Body of pancreas (tissue), 4 donors: Measurements from ENCODE around the gene RFX8. TPM values are rescaled to one million over a fixed set of nuclear protein-coding genes. Genes with fewer than 3 reads are reported as not detected.

Experiments
- ATAC-seq: fragments of 150-250 bp; one replicate; pipeline ENCODE4 v1.9.1; 2016
- DNase-seq, 4 donors: peaks; one replicate each; pipeline ENCODE4 v3.0.0-alpha.2; 2019
- H3K27ac ChIP-seq, 4 donors: fragments of 200-600 bp; sonication (generic); 1 replicate in 3 of 4; 2 replicates in 1 of 4; pipeline versions ENCODE4 v1.5.1 to v1.6.1; 2016 to 2019; ENCODE audit warnings: mild to moderate bottlenecking in 1 of 4, mixed read lengths in 1 of 4, moderate library complexity in 1 of 4
- H3K27me3 ChIP-seq, 2 donors: fragments of 200-600 bp; sonication (generic); one replicate each; pipeline ENCODE4 v1.6.0; 2016; ENCODE audit warnings: mild to moderate bottlenecking in 1 of 2
- H3K36me3 ChIP-seq, 2 donors: fragments of 200-600 bp; sonication (generic); replicated peaks in 1 of 2; 2 replicates each; pipeline ENCODE4 v1.5.1; 2016; ENCODE audit warnings: low read depth in 2 of 2; ENCODE audit not compliant: insufficient read depth in 1 of 2
- H3K4me1 ChIP-seq: fragments of 200-600 bp; sonication (generic); one replicate; pipeline ENCODE4 v1.6.0; 2016
- H3K4me3 ChIP-seq, 2 donors: fragments of 200-600 bp; sonication (generic); 1 replicate in 1 of 2; 2 replicates in 1 of 2; pipeline ENCODE4 v1.5.1; 2016 to 2019
- H3K9me3 ChIP-seq, 3 donors: fragments of 200-600 bp; sonication (generic); 1 replicate in 2 of 3; 2 replicates in 1 of 3; pipeline ENCODE4 v1.5.1; 2016
- POLR2A ChIP-seq, 3 donors: fragments of 450-650 bp; IDR thresholded peaks; one replicate each; pipeline ENCODE4 v1.6.1; 2016; ENCODE audit warnings: antibody characterized with exemption in 3 of 3, mild to moderate bottlenecking in 2 of 3
- WGBS, 2 donors: methylation state at CpG; one replicate each; pipeline ENCODE4 v1.1.5; 2017; 5-methylcytosine and 5-hydroxymethylcytosine counted together
- intact Hi-C: fragments of 100-400 bp; cut with DNase I; formaldehyde crosslinking; loops from one replicate; pipeline ENCODE4 v1.15.1; 2023
- total RNA-seq, 2 donors: library from RNA; depleted of rRNA; stranded (reverse); fragments of >200 nt; gene quantifications; one replicate each; pipeline ENCODE4 v1.1.0, GENCODE V29; 2016
- TF ChIP-seq, protein P1 (sequence below), 7 experiments: fragments of 450-650 bp in 4 of 7; fragments of 200-600 bp in 3 of 7; sonication (generic) in 3 of 7; IDR thresholded peaks; one replicate each; pipeline ENCODE4 v1.5.1; 2016 to 2019; ENCODE audit warnings: antibody characterized with exemption in 7 of 7

RFX8 gene
- total RNA-seq, 2 donors from 2014 or later: not detected

DNA sequence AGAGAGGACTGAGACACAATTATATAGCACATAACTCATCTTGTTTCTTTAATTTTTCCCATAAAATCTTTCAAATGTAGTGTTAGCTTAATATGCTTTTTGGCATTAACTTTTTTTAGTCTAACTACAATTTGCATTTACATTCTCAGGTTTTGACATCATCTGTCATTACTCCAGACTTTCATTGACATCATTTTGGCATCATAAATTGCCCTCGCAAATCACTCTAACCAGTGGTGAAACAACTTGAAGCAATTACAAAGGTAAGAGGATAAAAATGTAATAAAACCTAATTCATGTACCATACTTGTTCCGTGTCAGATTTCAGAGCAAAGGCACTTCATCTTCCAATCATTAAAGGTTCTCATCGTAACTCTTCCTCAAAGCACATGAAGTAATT lies 41.4 kb downstream of the RFX8 start:
- ATAC-seq (no peak), DNase-seq (no peak)
- intact Hi-C loops: no loop called here
- no peak for TF ChIP-seq POLR2A (IDR thresholded peaks at IDR 0.05)
- TF ChIP-seq, protein P1, sequence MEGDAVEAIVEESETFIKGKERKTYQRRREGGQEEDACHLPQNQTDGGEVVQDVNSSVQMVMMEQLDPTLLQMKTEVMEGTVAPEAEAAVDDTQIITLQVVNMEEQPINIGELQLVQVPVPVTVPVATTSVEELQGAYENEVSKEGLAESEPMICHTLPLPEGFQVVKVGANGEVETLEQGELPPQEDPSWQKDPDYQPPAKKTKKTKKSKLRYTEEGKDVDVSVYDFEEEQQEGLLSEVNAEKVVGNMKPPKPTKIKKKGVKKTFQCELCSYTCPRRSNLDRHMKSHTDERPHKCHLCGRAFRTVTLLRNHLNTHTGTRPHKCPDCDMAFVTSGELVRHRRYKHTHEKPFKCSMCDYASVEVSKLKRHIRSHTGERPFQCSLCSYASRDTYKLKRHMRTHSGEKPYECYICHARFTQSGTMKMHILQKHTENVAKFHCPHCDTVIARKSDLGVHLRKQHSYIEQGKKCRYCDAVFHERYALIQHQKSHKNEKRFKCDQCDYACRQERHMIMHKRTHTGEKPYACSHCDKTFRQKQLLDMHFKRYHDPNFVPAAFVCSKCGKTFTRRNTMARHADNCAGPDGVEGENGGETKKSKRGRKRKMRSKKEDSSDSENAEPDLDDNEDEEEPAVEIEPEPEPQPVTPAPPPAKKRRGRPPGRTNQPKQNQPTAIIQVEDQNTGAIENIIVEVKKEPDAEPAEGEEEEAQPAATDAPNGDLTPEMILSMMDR (IDR thresholded peaks at IDR 0.05): no peak
- H3K4me3 ChIP-seq: no peak overlapping the region
- H3K27me3 ChIP-seq: no peaks in the 10 kb centered on the region
- H3K27ac ChIP-seq: no peak overlapping the region
- 81 to 84% methylated on average over 3 of the region's 3 CpGs for WGBS, 2 donors
- no peaks in the 10 kb centered on the region for H3K36me3 ChIP-seq
- H3K9me3 ChIP-seq: no peaks in the 10 kb centered on the region
- no peaks in the 10 kb centered on the region for H3K4me1 ChIP-seq

DNA sequence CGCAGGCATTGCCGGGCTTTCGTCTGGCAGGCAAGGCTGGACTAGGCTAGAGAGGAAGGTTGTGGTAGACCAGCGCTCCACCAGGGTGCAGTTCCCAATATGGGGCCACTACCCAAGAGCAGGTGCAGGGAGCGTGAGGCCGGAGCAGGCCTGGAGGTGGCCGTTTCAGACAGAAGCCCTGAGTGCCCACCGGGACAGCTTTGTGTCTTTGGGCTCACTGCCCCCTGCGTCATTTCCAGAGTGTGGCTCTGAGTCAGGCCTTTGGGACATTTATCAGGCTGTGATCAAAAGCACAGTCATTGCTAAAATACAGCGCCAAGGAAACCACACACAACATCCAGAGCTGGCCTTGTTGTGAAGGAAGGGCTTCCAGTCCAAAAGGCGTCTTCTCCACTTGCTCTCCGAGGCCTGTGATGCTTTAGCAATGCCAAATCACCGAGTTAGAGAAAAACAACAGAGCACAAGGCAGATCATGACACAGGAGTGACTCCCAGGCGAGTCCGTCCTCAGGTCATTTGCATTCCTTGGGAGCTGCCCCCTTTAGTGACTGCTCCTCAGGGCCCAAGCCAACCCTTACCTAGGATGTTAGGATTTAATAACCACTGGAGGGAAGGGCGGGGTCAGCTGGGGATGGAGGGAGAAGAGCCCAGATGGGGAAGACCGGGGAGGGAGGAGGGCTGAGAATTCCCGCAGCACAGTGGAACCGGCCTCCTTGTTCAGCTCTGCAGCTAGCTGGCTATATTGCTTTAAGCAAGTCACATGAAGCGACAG lies 42.3 kb downstream of the RFX8 start:
- Histone ChIP-seq H3K36me3 (no peaks in the 10 kb centered on the region), H3K4me1 (no peaks in the 10 kb centered on the region), H3K27me3 (no peaks in the 10 kb centered on the region), H3K9me3 (no peaks in the 10 kb centered on the region), H3K4me3 (no peak overlapping the region), H3K27ac (no peak overlapping the region)
- no peak for TF ChIP-seq POLR2A (IDR thresholded peaks at IDR 0.05)
- TF ChIP-seq, protein P1 (IDR thresholded peaks at IDR 0.05): no peak
- DNase-seq (no peak), ATAC-seq (no peak)
- intact Hi-C loops: no loop called here
- WGBS, 2 donors: 82 to 85% methylated on average over 18 to 20 of the region's 20 CpGs

DNA sequence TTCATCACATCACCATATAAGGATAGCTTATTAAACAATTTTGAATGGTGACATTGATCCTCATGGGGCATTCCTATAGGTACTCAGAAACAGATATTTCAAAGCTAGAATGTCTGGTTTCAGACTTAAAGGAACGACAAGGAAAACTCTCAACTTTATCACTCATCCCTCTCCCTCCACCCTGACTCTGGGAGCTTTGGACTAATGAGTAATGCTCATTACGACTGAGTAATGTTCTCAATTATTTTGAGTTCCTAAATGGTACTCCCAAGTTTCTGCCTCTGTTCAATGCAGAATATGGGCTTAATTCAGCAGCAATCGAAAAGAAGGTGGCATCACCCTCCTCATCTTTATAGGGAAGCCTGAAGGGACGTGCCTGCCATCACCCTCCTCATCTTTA lies 43.4 kb downstream of the RFX8 start:
- no peak for ATAC-seq
- DNase-seq: no peak
- H3K4me3 ChIP-seq: no peak overlapping the region
- no peaks in the 10 kb centered on the region for H3K36me3 ChIP-seq
- no peak overlapping the region for H3K27ac ChIP-seq
- no peaks in the 10 kb centered on the region for H3K9me3 ChIP-seq
- no peaks in the 10 kb centered on the region for H3K4me1 ChIP-seq
- intact Hi-C loops: no loop called here
- WGBS, 2 donors: 62 to 71% methylated on average over 4 of the region's 4 CpGs
- TF ChIP-seq, protein P1 (IDR thresholded peaks at IDR 0.05): no peak
- no peak for TF ChIP-seq POLR2A (IDR thresholded peaks at IDR 0.05)
- H3K27me3 ChIP-seq: no peaks in the 10 kb centered on the region

DNA sequence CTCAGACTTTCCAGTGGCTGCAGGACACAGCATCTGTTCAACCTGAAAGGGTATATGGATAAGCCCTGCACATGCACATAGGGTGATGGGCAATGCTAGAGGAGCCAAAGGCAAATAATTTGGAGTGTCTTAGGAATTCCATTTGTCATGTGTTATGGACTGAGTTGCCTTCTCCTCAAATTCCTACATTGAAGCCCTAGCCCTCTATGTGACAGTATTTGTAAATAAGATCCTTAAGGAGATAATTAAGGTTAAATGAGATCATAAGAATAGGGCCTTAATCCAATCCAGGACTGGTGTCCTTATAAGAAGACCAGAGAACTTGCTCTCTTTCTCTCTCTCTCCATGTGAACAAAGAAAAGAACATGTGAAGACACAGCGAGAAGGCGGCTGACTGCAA lies 44.8 kb downstream of the RFX8 start:
- no peaks in the 10 kb centered on the region for H3K4me1 ChIP-seq
- intact Hi-C loops: no loop called here

More for the DNA sequence above, 44.8 kb downstream of the RFX8 start:
- ATAC-seq (no peak), DNase-seq (no peak)
- Histone ChIP-seq H3K9me3 (no peaks in the 10 kb centered on the region), H3K27ac (no peak overlapping the region), H3K27me3 (no peaks in the 10 kb centered on the region), H3K4me3 (no peak overlapping the region), H3K36me3 (no peaks in the 10 kb centered on the region)
- 97 to 98% methylated on average over 2 of the region's 2 CpGs for WGBS, 2 donors
- no peak for TF ChIP-seq POLR2A (IDR thresholded peaks at IDR 0.05)
- TF ChIP-seq, protein P1 (IDR thresholded peaks at IDR 0.05): no peak
